ENCODE results near the gene CAPN1. TPM values are rescaled to one million over a fixed set of nuclear protein-coding genes. Genes with fewer than 3 reads are reported as not detected.

The CAPN1 gene
- total RNA-seq, 1 donor from 2014 or later: 239 TPM

GRCh38 chr11:65194564-65194963, 12.8 kb downstream of the CAPN1 start:
- no peak for TF ChIP-seq CTCF (IDR thresholded peaks at IDR 0.05; ENCODE audit: unreplicated experiment)
- peaks cover 15% of the 10 kb centered on the region for H3K4me1 Mint-ChIP-seq (ENCODE audit: low read depth)
- H3K36me3 Mint-ChIP-seq (ENCODE audit: insufficient read depth): peaks cover 34% of the 10 kb centered on the region
- no peaks in the 10 kb centered on the region for H3K27me3 Mint-ChIP-seq
- no peak overlapping the region for H3K27ac Mint-ChIP-seq
- DNase-seq (ENCODE audit: low spot score, unreplicated experiment): no peak
- no peaks in the 10 kb centered on the region for H3K9me3 Mint-ChIP-seq (ENCODE audit: low read depth)
- no peak overlapping the region for H3K4me3 Mint-ChIP-seq (ENCODE audit: low read depth)

- no peaks in the 10 kb centered on the region for H3K9me3 Mint-ChIP-seq (ENCODE audit: low read depth)
- H3K36me3 Mint-ChIP-seq (ENCODE audit: insufficient read depth): peaks cover 25% of the 10 kb centered on the region
- H3K27ac Mint-ChIP-seq: no peak overlapping the region
- H3K4me1 Mint-ChIP-seq (ENCODE audit: low read depth): peaks cover 10% of the 10 kb centered on the region
- TF ChIP-seq CTCF (IDR thresholded peaks at IDR 0.05; ENCODE audit: unreplicated experiment): no peak
- no peak overlapping the region for H3K4me3 Mint-ChIP-seq (ENCODE audit: low read depth)
- H3K27me3 Mint-ChIP-seq: no peaks in the 10 kb centered on the region
- DNase-seq (ENCODE audit: low spot score, unreplicated experiment): no peak
Observed at GRCh38 chr11:65204143-65204542, 22.4 kb downstream of the CAPN1 start.

- DNase-seq (ENCODE audit: low spot score, unreplicated experiment): peak; percentile 43
- no peak overlapping the region for H3K4me3 Mint-ChIP-seq (ENCODE audit: low read depth)
- no peaks in the 10 kb centered on the region for H3K9me3 Mint-ChIP-seq (ENCODE audit: low read depth)
- TF ChIP-seq CTCF (IDR thresholded peaks at IDR 0.05; ENCODE audit: unreplicated experiment): peak; percentile 83
- no peaks in the 10 kb centered on the region for H3K27me3 Mint-ChIP-seq
- H3K36me3 Mint-ChIP-seq (ENCODE audit: insufficient read depth): peaks cover 21% of the 10 kb centered on the region
- H3K4me1 Mint-ChIP-seq (ENCODE audit: low read depth): peaks cover 3% of the 10 kb centered on the region
- no peak overlapping the region for H3K27ac Mint-ChIP-seq
Observed at GRCh38 chr11:65204646-65205601, 23.2 kb downstream of the CAPN1 start.

- no peak for TF ChIP-seq CTCF (IDR thresholded peaks at IDR 0.05; ENCODE audit: unreplicated experiment)
- Mint-ChIP-seq H3K9me3 (ENCODE audit: low read depth) (no peaks in the 10 kb centered on the region), H3K27me3 (no peaks in the 10 kb centered on the region), H3K36me3 (ENCODE audit: insufficient read depth) (peaks cover 20% of the 10 kb centered on the region), H3K27ac (no peak overlapping the region), H3K4me3 (ENCODE audit: low read depth) (no peak overlapping the region), H3K4me1 (ENCODE audit: low read depth) (no peaks in the 10 kb centered on the region)
- DNase-seq (ENCODE audit: low spot score, unreplicated experiment): no peak
Observed at GRCh38 chr11:65205602-65205967, 23.9 kb downstream of the CAPN1 start.

GRCh38 chr11:65206441-65206841, 24.7 kb downstream of the CAPN1 start:
- Mint-ChIP-seq H3K4me1 (ENCODE audit: low read depth) (no peaks in the 10 kb centered on the region), H3K4me3 (ENCODE audit: low read depth) (no peak overlapping the region), H3K27ac (no peak overlapping the region), H3K36me3 (ENCODE audit: insufficient read depth) (peaks cover 20% of the 10 kb centered on the region), H3K9me3 (ENCODE audit: low read depth) (no peaks in the 10 kb centered on the region), H3K27me3 (no peaks in the 10 kb centered on the region)
- no peak for TF ChIP-seq CTCF (IDR thresholded peaks at IDR 0.05; ENCODE audit: unreplicated experiment)
- no peak for DNase-seq (ENCODE audit: low spot score, unreplicated experiment)

Measured in progenitor cell of endocrine pancreas (in vitro differentiated cells).